Type B pancreatic cell (in vitro differentiated cells): ENCODE results near the gene ACVR1C. TPM values are rescaled to one million over a fixed set of nuclear protein-coding genes. Genes with fewer than 3 reads are reported as not detected.

Source experiments
- DNase-seq: peaks from one replicate; pipeline ENCODE4 v3.0.0; 2021; ENCODE audit warnings: mixed read lengths; ENCODE audit not compliant: unreplicated experiment; ENCODE audit errors: extremely low spot score
- H3K27ac Mint-ChIP-seq: 2 replicates; pipeline ENCODE4 v1.8.0; 2021; ENCODE audit warnings: mild to moderate bottlenecking, mixed read lengths
- H3K27me3 Mint-ChIP-seq: 2 replicates; pipeline ENCODE4 v1.8.0; 2021; ENCODE audit warnings: mixed read lengths
- H3K36me3 Mint-ChIP-seq: 2 replicates; pipeline ENCODE4 v1.8.0; 2021; ENCODE audit warnings: mixed read lengths
- H3K4me1 Mint-ChIP-seq: one replicate; pipeline ENCODE4 v1.8.0; 2021; ENCODE audit warnings: mixed read lengths; ENCODE audit not compliant: unreplicated experiment
- H3K4me3 Mint-ChIP-seq: 2 replicates; pipeline ENCODE4 v1.8.0; 2021; ENCODE audit warnings: mild to moderate bottlenecking, mixed read lengths
- H3K9me3 Mint-ChIP-seq: 2 replicates; pipeline ENCODE4 v1.8.0; 2021; ENCODE audit warnings: mixed read lengths
- total RNA-seq: library from RNA; stranded (reverse); gene quantifications from 2 replicates; pipeline ENCODE4 v1.2.1, GENCODE V29; 2021; ENCODE audit warnings: low replicate concordance
- TF ChIP-seq, protein P1 (sequence below): fragments of 200-600 bp; sonication (generic); conservative IDR thresholded peaks from 2 replicates; pipeline ENCODE4 v1.5.0; 2021; ENCODE audit warnings: antibody characterized with exemption, mild to moderate bottlenecking

ACVR1C gene
- total RNA-seq, 1 donor from 2014 or later = 17.1 TPM

- Mint-ChIP-seq H3K4me1 (no peaks in the 10 kb centered on the region), H3K36me3 (no peaks in the 10 kb centered on the region), H3K4me3 (no peak overlapping the region), H3K9me3 (no peaks in the 10 kb centered on the region), H3K27me3 (peaks cover 10% of the 10 kb centered on the region), H3K27ac (no peak overlapping the region)
- TF ChIP-seq, protein P1, sequence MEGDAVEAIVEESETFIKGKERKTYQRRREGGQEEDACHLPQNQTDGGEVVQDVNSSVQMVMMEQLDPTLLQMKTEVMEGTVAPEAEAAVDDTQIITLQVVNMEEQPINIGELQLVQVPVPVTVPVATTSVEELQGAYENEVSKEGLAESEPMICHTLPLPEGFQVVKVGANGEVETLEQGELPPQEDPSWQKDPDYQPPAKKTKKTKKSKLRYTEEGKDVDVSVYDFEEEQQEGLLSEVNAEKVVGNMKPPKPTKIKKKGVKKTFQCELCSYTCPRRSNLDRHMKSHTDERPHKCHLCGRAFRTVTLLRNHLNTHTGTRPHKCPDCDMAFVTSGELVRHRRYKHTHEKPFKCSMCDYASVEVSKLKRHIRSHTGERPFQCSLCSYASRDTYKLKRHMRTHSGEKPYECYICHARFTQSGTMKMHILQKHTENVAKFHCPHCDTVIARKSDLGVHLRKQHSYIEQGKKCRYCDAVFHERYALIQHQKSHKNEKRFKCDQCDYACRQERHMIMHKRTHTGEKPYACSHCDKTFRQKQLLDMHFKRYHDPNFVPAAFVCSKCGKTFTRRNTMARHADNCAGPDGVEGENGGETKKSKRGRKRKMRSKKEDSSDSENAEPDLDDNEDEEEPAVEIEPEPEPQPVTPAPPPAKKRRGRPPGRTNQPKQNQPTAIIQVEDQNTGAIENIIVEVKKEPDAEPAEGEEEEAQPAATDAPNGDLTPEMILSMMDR = no peak
- DNase-seq = no peak
Measured at GRCh38 chr2:157487271-157487610, 141.4 kb downstream of the ACVR1C start.

DNA sequence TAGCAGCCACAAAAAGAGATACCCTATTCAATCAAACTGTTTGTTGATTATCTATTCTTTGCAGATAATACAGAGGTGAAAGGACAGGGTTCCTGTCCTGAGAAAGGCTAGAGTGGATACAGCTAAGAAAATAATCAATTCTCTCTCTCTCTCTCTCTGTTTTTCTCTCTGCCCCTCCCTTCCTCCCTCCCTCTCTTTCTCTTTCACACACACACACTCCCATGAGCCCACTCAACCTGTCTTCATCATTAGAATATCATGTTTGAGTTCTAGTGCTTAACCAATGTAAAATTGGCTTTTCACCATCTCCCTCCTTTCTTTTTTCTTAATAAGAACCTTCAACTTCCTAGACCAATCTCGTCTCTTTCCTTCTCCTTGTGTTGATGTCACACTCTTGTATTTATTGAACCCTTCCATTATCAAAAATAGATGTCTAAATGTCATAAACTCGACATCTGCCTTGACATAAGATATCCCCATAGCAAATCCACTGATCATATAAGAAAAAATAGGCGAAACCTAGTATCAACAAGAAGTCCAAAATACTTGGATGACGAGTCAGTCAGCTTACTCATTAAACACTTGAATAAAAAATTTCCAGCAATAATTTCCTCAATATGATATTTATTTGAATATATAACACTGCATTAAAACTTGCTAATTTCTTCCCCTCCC, 141.9 kb downstream of the ACVR1C start:
- no peak overlapping the region for H3K27ac Mint-ChIP-seq
- H3K36me3 Mint-ChIP-seq = no peaks in the 10 kb centered on the region
- no peak overlapping the region for H3K4me3 Mint-ChIP-seq
- H3K27me3 Mint-ChIP-seq = peaks cover 8% of the 10 kb centered on the region
- no peak for DNase-seq
- TF ChIP-seq, protein P1 = no peak
- no peaks in the 10 kb centered on the region for H3K9me3 Mint-ChIP-seq
- H3K4me1 Mint-ChIP-seq = no peaks in the 10 kb centered on the region

DNA sequence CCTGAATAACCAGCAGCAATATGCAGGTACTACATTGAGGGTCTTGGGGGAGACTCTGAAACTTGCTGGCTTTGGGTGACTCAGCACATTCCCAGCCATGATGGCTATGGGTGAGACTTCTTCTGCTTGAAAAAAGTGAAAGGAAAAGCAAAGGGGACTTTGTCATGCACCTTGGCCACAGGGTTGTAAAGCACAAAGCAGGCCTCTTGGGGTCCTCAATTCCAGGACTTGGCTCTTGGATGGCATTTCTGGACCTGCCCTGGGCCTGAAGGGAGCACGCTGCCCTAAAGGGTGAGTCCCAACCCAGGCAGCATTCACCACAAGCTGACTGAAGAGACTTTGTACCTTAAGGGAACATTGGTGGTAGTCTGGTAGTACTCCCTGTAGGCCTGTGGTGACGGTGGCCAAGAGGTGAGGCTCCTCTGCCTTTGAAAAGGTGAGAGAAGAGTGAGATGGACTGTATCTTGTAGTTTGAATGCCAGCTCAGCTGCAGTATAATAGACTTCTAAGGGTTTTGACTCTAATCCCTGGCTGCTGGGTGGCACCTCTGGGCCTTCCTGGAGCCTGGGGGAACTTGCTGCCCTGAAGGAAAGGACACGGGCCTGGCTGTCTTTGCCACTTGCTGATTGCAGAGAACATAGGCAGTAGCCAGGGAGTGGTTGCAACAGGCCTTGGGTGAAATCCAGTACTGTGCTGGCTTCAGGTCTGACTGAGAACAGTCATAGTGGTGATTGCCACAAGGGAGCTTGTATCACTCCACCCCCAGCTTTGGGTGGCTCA, 148.3 kb downstream of the ACVR1C start:
- Mint-ChIP-seq H3K27ac (no peak overlapping the region), H3K36me3 (no peaks in the 10 kb centered on the region), H3K4me3 (no peak overlapping the region), H3K27me3 (no peaks in the 10 kb centered on the region), H3K4me1 (no peaks in the 10 kb centered on the region), H3K9me3 (peaks cover 7% of the 10 kb centered on the region)
- TF ChIP-seq, protein P1 = no peak
- no peak for DNase-seq

DNA sequence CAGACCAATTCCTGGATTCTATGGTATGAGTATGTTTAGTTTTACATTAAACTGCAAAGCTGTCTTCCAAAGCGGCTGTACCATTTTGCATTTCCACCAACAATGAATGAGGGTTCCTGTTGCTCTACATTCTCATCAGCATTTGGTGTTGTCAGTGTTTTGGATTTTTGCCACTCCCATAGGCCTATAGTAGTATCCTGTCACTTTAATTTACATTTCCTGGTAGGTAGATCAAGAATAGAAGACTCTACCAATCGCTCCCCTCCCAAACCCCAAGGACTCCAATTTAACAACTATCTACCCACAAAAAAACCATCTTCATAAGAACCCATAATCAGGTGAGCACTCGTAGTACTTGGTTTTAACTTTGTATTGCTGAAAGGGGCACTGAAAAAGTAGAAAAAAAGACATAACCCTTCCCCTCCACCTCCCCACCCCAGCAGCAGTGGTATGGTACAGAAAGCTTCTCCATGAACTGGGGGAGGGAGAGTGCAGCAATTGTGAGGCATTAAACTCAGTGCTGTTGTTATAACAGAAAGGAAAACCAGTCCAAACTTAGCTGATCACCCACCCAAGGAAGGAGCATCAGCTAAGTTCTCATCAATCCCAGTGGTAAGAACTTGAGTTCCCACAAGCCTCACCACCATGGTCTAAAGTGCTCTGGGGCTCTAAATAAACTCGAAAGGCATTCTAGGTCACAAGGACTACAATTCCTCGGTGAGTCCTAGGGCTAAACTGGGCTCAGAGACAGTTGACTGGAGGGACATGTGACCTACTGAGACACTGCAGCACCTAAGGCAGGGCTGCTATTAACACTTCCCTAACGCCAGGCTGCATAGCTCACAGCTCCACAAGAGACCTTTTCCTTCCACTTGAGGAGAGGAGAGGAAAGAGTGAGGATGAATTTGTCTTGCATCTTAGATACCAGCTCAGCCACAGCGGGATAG, 149.3 kb downstream of the ACVR1C start:
- Mint-ChIP-seq H3K27ac (no peak overlapping the region), H3K4me3 (no peak overlapping the region), H3K9me3 (peaks cover 7% of the 10 kb centered on the region), H3K4me1 (no peaks in the 10 kb centered on the region), H3K36me3 (no peaks in the 10 kb centered on the region), H3K27me3 (no peaks in the 10 kb centered on the region)
- DNase-seq = no peak
- TF ChIP-seq, protein P1 = no peak

GRCh38 chr2:157477919-157478318, 150.7 kb downstream of the ACVR1C start:
- Mint-ChIP-seq H3K9me3 (peaks cover 7% of the 10 kb centered on the region), H3K4me1 (no peaks in the 10 kb centered on the region), H3K36me3 (no peaks in the 10 kb centered on the region), H3K27me3 (no peaks in the 10 kb centered on the region), H3K4me3 (no peak overlapping the region), H3K27ac (no peak overlapping the region)
- TF ChIP-seq, protein P1 = no peak
- DNase-seq = no peak
